ENCODE measurements around the gene DCAF10. TPM values are rescaled to one million over a fixed set of nuclear protein-coding genes. Genes with fewer than 3 reads are reported as not detected.

The DCAF10 gene
- total and polyA plus RNA-seq, 2 of the 13 experiments (the other 11 are each of a cell fraction or from before 2014, with no cell fraction given) = 9.2 to 20.3 TPM

DNA sequence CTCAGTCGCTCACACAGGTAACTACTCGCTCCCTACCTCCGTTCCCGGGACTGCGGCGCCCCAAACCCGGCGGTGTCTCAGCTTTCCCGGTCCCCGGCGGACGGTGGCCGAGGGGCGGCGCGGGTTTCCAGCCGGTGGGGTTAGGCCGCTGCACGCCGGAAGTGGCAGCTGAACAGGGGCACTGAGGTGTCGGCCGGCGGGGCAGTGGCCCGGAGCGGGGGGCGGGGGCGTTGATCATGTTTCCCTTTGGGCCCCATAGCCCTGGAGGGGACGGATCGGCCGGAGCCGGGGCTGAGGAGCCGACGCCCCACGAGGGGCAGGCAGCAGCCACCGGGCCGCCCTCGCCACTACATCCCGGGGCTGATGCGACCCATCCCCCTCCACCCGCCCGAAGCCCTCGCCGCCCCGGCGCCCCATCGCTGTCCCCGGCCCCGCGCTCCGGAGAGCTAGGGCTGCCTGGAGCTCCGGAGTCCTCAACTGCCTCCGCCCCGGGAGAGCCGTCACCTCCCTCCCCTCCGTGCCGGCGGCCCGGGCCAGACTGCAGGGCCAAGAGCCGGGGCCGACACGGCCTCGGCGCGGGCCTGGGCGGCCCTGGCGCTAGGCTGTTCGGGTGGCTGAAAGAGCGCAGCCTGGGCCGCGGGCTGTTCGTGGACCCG is at the start of gene DCAF10 (continued):
- TF ChIP-seq, protein P1, sequence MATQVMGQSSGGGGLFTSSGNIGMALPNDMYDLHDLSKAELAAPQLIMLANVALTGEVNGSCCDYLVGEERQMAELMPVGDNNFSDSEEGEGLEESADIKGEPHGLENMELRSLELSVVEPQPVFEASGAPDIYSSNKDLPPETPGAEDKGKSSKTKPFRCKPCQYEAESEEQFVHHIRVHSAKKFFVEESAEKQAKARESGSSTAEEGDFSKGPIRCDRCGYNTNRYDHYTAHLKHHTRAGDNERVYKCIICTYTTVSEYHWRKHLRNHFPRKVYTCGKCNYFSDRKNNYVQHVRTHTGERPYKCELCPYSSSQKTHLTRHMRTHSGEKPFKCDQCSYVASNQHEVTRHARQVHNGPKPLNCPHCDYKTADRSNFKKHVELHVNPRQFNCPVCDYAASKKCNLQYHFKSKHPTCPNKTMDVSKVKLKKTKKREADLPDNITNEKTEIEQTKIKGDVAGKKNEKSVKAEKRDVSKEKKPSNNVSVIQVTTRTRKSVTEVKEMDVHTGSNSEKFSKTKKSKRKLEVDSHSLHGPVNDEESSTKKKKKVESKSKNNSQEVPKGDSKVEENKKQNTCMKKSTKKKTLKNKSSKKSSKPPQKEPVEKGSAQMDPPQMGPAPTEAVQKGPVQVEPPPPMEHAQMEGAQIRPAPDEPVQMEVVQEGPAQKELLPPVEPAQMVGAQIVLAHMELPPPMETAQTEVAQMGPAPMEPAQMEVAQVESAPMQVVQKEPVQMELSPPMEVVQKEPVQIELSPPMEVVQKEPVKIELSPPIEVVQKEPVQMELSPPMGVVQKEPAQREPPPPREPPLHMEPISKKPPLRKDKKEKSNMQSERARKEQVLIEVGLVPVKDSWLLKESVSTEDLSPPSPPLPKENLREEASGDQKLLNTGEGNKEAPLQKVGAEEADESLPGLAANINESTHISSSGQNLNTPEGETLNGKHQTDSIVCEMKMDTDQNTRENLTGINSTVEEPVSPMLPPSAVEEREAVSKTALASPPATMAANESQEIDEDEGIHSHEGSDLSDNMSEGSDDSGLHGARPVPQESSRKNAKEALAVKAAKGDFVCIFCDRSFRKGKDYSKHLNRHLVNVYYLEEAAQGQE (IDR thresholded peaks at IDR 0.05; ENCODE audit: borderline replicate concordance in 1 of 2, low read depth in 1 of 2, low read length in 2 of 2) = peak in 1 of 2 experiments; percentile 77; a peak in 2 of 4 replicates
- TF ChIP-seq, protein P2, sequence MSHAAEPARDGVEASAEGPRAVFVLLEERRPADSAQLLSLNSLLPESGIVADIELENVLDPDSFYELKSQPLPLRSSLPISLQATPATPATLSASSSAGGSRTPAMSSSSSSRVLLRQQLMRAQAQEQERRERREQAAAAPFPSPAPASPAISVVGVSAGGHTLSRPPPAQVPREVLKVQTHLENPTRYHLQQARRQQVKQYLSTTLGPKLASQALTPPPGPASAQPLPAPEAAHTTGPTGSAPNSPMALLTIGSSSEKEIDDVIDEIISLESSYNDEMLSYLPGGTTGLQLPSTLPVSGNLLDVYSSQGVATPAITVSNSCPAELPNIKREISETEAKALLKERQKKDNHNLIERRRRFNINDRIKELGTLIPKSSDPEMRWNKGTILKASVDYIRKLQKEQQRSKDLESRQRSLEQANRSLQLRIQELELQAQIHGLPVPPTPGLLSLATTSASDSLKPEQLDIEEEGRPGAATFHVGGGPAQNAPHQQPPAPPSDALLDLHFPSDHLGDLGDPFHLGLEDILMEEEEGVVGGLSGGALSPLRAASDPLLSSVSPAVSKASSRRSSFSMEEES (CRISPR knock-in tag; IDR thresholded peaks at IDR 0.05) = peak; percentile 77
- TF ChIP-seq FOXJ3 (CRISPR knock-in tag; IDR thresholded peaks at IDR 0.05; ENCODE audit: borderline replicate concordance) (no peak), RBFOX2 (IDR thresholded peaks at IDR 0.05; ENCODE audit: low read depth, low read length) (peak; percentile 87), ZNF790 (CRISPR knock-in tag; IDR thresholded peaks at IDR 0.05; ENCODE audit: borderline replicate concordance) (peak; percentile 27; the same call in 1 of the 2 replicates), ZC3H4 (CRISPR knock-in tag; IDR thresholded peaks at IDR 0.05; ENCODE audit: borderline replicate concordance) (no peak), HMG20A (CRISPR knock-in tag; IDR thresholded peaks at IDR 0.05; ENCODE audit: borderline replicate concordance) (no peak; the same call in 1 of the 2 replicates), CENPT (CRISPR knock-in tag; IDR thresholded peaks at IDR 0.05; ENCODE audit: low read depth) (no peak), MEF2D (CRISPR knock-in tag; IDR thresholded peaks at IDR 0.05) (peak; percentile 82), HOXA5 (CRISPR knock-in tag; IDR thresholded peaks at IDR 0.05) (peak; percentile 86), HES4 (CRISPR knock-in tag; IDR thresholded peaks at IDR 0.05; ENCODE audit: borderline replicate concordance) (peak; percentile 22; the same call in 1 of the 2 replicates), BCL6 (CRISPR knock-in tag; IDR thresholded peaks at IDR 0.05) (peak; percentile 77), FIP1L1 (IDR thresholded peaks at IDR 0.05; ENCODE audit: borderline replicate concordance, insufficient read depth, low read depth, low read length) (0 out of 2 replicates have a peak, but pooled peaks have one; percentile 85), ZNF710 (CRISPR knock-in tag; IDR thresholded peaks at IDR 0.05; ENCODE audit: borderline replicate concordance) (peak; percentile 95), ZNF672 (CRISPR knock-in tag; IDR thresholded peaks at IDR 0.05) (peak; percentile 83; the same call in 1 of the 2 replicates), CREB3 (CRISPR knock-in tag; IDR thresholded peaks at IDR 0.05) (no peak), ZNF549 (CRISPR knock-in tag; IDR thresholded peaks at IDR 0.05) (no peak), DNMT1 (CRISPR knock-in tag; IDR thresholded peaks at IDR 0.05) (peak; percentile 95), MXI1 (IDR thresholded peaks at IDR 0.05; ENCODE audit: borderline replicate concordance, low read depth, low read length) (peak; percentile 82; the same call in 1 of the 3 replicates)

All from HepG2 (cell line).